ENCODE results near the gene CDC5L.
"Not testable (repeated sequence)": the region's sequence is repeated elsewhere in the genome, so short reads cannot be mapped to it uniquely, and the experiment has no call there.

Gene CDC5L

DNA sequence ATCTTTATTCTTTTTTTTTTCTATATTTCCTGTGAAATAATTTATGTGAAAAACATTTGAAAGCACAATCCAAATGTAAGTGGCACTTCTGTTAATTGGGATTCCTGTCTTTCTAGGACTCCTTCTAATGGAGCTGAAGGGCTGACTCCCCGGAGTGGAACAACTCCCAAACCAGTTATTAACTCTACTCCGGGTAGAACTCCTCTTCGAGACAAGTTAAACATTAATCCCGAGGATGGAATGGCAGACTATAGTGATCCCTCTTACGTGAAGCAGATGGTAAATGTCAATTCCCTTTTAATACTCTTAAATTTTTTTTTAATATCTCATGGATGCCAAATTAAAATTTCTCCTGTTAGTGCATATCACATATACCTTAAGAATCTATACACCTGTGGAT is 35.0 kb downstream of the CDC5L start:
- DNase-seq, result no peak

- no peak for DNase-seq
These were observed 35.8 kb downstream of the CDC5L start for GRCh38 chr6:44423306-44423705.

DNA sequence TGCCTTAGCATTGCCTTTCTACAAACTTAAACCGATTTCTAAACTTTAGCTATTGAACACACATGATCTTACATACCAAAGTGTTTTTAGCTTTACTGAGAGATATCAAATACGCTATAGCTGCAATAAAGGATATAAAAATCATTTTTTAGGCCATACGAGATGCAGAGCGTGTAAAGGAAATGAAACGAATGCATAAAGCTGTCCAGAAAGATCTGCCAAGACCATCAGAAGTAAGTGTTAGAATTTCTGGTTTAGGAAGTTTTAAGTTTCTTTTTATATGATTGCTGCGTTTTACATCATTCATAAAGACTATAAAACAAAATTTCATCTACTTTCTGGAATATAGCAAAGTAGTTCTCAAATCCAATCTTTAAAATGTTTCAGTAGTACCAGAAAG is 38.4 kb downstream of the CDC5L start:
- DNase-seq, result no peak

GRCh38 chr6:44428682-44429081 is 41.2 kb downstream of the CDC5L start:
- DNase-seq, result no peak

DNA sequence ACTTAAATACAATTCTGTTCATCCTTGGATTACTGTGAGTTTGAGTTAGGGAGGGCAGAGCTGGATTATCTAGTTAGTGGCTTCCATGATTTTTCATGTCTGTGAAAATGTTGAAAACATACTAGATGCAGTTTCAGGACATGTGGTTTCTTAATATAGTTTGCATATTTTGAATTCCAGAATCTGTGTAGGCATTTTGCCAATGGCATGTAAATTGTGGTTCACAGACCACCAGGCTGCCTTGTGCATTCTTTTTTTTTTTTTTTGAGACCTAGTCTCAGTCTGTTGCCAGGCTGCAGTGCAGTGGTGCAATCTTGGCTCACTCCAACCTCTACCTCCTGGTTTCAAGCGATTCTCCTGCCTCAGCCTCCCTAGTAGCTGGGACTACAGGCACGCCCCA is 42.8 kb downstream of the CDC5L start:
- no peak for DNase-seq

DNA sequence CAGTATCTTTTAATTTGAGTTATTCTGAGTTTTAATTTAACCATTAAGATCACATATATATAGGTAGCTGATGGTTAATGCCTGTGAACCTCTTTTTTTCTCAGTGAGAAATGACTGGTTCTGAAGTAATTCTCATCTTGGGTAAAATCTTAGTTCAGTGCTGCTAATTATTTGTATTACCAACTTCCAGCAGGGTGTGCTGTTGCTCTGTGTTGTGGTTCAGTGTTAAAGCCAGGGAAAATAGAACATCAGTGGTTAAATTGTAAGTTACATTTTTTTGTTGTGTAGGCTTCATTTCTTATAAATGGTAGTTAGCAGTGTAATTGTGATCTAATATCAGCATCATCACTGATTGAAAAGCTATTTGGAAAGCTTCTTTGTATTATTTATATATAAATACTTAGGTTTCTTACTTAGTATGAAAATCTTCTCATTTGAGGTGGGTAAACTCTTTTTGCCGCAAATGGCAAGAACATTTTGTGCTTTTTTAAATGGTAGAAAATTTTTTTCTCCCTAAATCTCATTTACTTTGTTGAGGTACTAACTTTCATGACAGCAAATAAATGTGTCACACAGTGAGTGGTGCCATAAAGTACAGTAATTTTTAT is 43.7 kb downstream of the CDC5L start:
- peak; percentile 11 for DNase-seq

DNA sequence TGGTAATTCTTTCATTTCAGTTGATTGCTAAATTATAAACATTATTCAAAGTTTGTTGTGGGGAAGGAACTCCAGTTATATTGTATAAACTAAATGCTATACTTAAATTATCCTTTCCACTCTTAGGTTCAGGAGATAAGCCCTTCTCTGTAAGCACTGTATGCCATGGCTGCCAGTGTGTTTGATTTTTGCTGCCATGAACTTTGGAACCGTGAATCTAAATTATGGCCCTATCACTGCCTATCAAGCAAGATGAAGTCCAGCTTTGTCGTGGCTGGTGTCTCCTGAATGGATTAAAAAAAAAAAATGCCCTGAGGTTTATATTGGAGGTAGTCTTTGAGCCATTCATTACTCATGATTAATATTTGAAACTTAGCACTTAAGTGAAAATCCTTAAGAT is 44.7 kb downstream of the CDC5L start:
- no peak for DNase-seq

GRCh38 chr6:44432726-44433125 is 45.2 kb downstream of the CDC5L start:
- no peak for DNase-seq

GRCh38 chr6:44435500-44435899 is 48.0 kb downstream of the CDC5L start:
- no peak for DNase-seq

- DNase-seq, result no peak
These were observed 51.3 kb downstream of the CDC5L start for GRCh38 chr6:44438827-44439226.

GRCh38 chr6:44439270-44440045 is 52.0 kb downstream of the CDC5L start:
- no peak for DNase-seq

DNA sequence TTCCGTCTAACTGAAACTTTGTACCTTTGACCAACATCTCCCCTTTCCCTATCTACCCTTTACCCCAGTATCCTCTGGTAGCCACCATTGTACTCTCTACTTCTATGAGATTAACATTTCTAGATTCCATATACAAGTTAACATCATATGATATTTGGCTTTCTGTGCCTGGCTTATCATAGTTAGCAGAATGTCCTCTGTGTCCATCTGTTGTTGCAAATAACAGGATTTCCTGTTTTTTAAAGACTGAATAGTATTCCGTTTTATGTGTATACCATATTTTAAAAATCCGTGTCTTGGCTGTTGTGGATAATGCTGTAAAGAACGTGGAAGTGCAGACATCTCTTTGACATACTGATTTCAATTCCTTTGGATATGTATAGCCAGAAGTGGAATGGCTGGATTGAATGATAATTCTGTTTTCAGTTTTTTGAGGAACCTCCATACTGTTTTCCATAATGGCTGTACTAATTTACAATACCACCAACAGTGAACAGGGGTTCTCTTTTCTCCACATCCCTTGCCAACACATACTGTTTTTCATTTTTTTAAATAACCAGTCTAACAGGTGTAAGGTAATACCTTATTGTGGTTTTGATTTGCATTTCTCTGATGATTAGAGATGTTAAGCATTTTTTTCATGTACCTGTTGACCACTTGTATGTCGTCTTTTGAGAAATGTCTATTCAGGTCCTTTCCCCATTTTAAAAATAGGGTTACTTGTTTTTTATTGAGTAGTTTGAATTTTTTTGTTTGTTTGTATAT is 53.8 kb downstream of the CDC5L start:
- DNase-seq, result no peak

- DNase-seq, result no peak
These were observed 54.7 kb downstream of the CDC5L start for GRCh38 chr6:44442236-44442635.

DNA sequence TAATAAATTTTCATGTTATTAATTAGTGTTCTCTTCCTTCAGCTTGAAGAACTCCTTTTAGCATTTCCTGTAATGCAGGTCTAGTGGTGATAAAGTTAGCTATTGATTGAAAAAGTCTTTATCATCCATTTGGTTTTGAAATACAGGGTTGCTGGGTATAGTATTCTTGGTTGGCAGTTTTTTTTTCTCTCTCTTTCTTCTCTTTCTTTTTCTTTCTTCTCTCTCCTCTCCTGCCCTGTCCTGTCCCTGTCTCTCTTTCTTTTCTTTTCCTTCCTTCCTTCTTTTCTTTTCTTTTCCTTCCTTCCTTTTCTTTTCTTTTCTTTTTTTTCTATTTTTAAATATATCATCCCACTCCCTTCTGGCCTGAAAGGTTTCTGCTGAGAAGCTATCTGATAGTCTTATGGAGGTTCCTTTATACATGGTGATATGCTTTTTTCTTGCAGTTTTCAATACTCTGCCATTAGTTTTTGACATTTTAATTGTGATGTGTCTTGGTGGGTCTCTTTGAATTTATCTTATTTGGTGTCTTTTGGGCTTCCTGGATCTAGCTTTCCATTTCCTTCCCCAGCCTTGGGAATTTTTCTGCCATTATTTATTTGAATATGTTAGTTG is 55.4 kb downstream of the CDC5L start:
- no peak for DNase-seq

DNA sequence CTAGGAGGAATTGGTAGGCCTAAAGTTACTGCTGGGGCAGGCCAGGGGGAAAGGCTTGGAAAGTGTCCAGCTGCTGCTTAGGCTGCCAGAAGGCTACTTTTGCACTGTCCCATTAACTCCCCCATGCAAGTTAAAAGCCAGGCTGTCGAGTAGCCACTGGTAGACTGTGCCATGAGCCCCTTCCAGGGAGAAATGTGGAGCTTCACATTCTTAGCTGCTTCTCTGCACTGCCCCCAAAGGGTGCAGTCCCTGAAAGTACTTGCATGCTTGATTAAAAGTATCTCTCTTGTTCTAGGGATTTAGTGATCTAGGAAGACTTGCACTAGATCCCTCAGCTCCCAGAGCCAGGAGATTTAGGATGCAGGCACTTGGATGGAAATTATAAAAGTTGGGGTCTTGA is 57.3 kb downstream of the CDC5L start:
- no peak for DNase-seq

DNA sequence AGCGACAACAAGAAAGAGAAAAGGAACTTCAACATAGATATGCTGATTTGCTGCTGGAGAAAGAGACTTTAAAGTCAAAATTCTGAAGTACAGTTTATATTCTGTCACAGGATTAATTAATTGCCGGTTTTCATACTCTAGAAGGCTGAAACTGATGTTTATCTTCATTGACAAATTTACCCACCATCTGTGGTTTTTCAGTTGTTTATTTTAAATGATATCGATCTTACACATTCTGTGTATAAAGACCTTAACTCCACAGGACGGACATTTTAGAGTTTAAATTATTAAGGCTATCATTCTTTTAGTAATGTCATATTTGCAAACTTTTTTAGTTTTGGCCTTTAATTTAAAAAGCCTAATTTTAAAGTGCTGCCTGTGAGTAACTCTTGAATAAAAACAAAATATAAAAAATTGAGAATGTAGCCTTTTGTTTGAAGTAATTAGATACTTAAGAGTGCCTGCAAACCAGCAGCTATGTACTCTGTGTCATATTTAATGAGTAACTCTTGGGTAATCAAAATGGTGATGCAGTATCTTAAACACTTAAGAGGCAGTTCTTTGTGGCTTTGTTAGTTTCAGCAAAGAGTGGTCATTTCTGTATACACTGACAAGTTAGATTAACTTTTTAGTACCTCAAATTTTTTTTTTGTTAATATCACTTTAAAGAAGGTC is 59.3 kb downstream of the CDC5L start:
- DNase-seq, result no peak

GRCh38 chr6:44449181-44449580 is 61.7 kb downstream of the CDC5L start:
- DNase-seq, result not testable (repeated sequence)

GRCh38 chr6:44451803-44452695 is 64.5 kb downstream of the CDC5L start:
- DNase-seq, result no peak

- no peak for DNase-seq
These were observed 65.2 kb downstream of the CDC5L start for GRCh38 chr6:44452725-44453124.

DNA sequence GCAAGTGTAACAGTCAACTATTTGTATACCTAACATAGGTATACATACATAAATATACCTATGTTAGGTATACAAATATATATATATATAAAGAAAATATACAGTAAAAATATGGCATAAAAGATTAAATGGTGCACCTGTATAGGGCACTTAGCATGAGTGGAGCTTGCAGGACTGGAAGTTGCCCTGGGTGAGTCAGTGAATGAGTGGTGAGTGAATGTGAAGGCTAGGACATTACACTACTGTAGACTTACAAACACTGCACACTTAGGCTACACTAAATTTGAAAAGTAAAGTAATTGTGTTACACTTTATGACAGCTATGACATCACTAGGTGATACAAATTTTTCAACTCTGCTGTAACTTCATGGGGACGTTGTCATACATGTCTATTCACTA is 65.6 kb downstream of the CDC5L start:
- DNase-seq, result no peak

- DNase-seq, result no peak
These were observed 66.7 kb downstream of the CDC5L start for GRCh38 chr6:44454198-44454597.

Data from COR-L47 (cell line).